ENCODE data around the gene POLR3H. TPM values are rescaled to one million over a fixed set of nuclear protein-coding genes. Genes with fewer than 3 reads are reported as not detected.

POLR3H gene
- polyA plus RNA-seq, 1 donor from 2014 or later = 28.0 TPM

- Histone ChIP-seq H3K9me3 (ENCODE audit: low read length) (no peaks in the 10 kb centered on the region), H3K36me3 (ENCODE audit: insufficient read depth, low read length) (no peaks in the 10 kb centered on the region), H3K4me3 (ENCODE audit: low read length) (no peak overlapping the region), H3K27ac (ENCODE audit: low read length) (no peak overlapping the region), H3K9me2 (ENCODE audit: insufficient read depth, low read length) (no peaks in the 10 kb centered on the region), H2AFZ (ENCODE audit: low read depth, low read length) (no peak overlapping the region), H3K79me2 (replicated peaks; ENCODE audit: insufficient read depth, low read length) (peaks cover 56% of the 10 kb centered on the region), H3K9ac (ENCODE audit: low read length) (no peak overlapping the region), H4K20me1 (ENCODE audit: insufficient read depth) (no peaks in the 10 kb centered on the region), H3K4me2 (ENCODE audit: low read length) (no peak overlapping the region), H3F3A (ENCODE audit: insufficient read depth, low read length, poor library complexity, severe bottlenecking) (no peaks in the 10 kb centered on the region), H3K27me3 (ENCODE audit: insufficient read depth, low read depth, low read length) (no peaks in the 10 kb centered on the region)
- no peak for TF ChIP-seq EP300 (conservative IDR thresholded peaks at IDR 0.05; ENCODE audit: poor library complexity, severe bottlenecking)
- TF ChIP-seq TAF1 (IDR thresholded peaks at IDR 0.05; ENCODE audit: low read depth) = no peak
- TF ChIP-seq SMC3 (conservative IDR thresholded peaks at IDR 0.05; ENCODE audit: poor library complexity) = no peak
- TF ChIP-seq CTCF (IDR thresholded peaks at IDR 0.05; ENCODE audit: poor library complexity, severe bottlenecking) = no peak
- no peak for TF ChIP-seq RAD21 (conservative IDR thresholded peaks at IDR 0.05)
- TF ChIP-seq EZH2 (IDR thresholded peaks at IDR 0.05; ENCODE audit: borderline replicate concordance, insufficient read depth, low read length, poor library complexity, severe bottlenecking) = no peak
- no peak for TF ChIP-seq POLR2AphosphoS5 (IDR thresholded peaks at IDR 0.05)
- TF ChIP-seq, protein P1, sequence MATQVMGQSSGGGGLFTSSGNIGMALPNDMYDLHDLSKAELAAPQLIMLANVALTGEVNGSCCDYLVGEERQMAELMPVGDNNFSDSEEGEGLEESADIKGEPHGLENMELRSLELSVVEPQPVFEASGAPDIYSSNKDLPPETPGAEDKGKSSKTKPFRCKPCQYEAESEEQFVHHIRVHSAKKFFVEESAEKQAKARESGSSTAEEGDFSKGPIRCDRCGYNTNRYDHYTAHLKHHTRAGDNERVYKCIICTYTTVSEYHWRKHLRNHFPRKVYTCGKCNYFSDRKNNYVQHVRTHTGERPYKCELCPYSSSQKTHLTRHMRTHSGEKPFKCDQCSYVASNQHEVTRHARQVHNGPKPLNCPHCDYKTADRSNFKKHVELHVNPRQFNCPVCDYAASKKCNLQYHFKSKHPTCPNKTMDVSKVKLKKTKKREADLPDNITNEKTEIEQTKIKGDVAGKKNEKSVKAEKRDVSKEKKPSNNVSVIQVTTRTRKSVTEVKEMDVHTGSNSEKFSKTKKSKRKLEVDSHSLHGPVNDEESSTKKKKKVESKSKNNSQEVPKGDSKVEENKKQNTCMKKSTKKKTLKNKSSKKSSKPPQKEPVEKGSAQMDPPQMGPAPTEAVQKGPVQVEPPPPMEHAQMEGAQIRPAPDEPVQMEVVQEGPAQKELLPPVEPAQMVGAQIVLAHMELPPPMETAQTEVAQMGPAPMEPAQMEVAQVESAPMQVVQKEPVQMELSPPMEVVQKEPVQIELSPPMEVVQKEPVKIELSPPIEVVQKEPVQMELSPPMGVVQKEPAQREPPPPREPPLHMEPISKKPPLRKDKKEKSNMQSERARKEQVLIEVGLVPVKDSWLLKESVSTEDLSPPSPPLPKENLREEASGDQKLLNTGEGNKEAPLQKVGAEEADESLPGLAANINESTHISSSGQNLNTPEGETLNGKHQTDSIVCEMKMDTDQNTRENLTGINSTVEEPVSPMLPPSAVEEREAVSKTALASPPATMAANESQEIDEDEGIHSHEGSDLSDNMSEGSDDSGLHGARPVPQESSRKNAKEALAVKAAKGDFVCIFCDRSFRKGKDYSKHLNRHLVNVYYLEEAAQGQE (IDR thresholded peaks at IDR 0.05; ENCODE audit: borderline replicate concordance) = no peak
- no peak for TF ChIP-seq MXI1 (conservative IDR thresholded peaks at IDR 0.05; ENCODE audit: poor library complexity, severe bottlenecking)
These were observed 57.0 kb downstream of the POLR3H start for GRCh38 chr22:41487037-41487935.

GRCh38 chr22:41485033-41485432 lies 59.2 kb downstream of the POLR3H start:
- H3K79me2 ChIP-seq (replicated peaks; ENCODE audit: insufficient read depth, low read length) = peaks cover 72% of the 10 kb centered on the region
- H3K9me3 ChIP-seq (ENCODE audit: low read length) = no peaks in the 10 kb centered on the region
- no peaks in the 10 kb centered on the region for H3F3A ChIP-seq (ENCODE audit: insufficient read depth, low read length, poor library complexity, severe bottlenecking)
- no peaks in the 10 kb centered on the region for H3K36me3 ChIP-seq (ENCODE audit: insufficient read depth, low read length)
- no peaks in the 10 kb centered on the region for H3K27me3 ChIP-seq (ENCODE audit: insufficient read depth, low read depth, low read length)
- H3K4me3 ChIP-seq (ENCODE audit: low read length) = no peak overlapping the region
- H4K20me1 ChIP-seq (ENCODE audit: insufficient read depth) = no peaks in the 10 kb centered on the region
- no peak overlapping the region for H2AFZ ChIP-seq (ENCODE audit: low read depth, low read length)
- TF ChIP-seq MXI1 (conservative IDR thresholded peaks at IDR 0.05; ENCODE audit: poor library complexity, severe bottlenecking) = no peak
- TF ChIP-seq EP300 (conservative IDR thresholded peaks at IDR 0.05; ENCODE audit: poor library complexity, severe bottlenecking) = no peak
- no peak for TF ChIP-seq EZH2 (IDR thresholded peaks at IDR 0.05; ENCODE audit: borderline replicate concordance, insufficient read depth, low read length, poor library complexity, severe bottlenecking)
- TF ChIP-seq TAF1 (IDR thresholded peaks at IDR 0.05; ENCODE audit: low read depth) = no peak
- TF ChIP-seq POLR2AphosphoS5 (IDR thresholded peaks at IDR 0.05) = no peak
- TF ChIP-seq RAD21 (conservative IDR thresholded peaks at IDR 0.05) = no peak
- TF ChIP-seq CTCF (IDR thresholded peaks at IDR 0.05; ENCODE audit: poor library complexity, severe bottlenecking) = no peak
- TF ChIP-seq, protein P1 (IDR thresholded peaks at IDR 0.05; ENCODE audit: borderline replicate concordance) = no peak
- no peak for TF ChIP-seq SMC3 (conservative IDR thresholded peaks at IDR 0.05; ENCODE audit: poor library complexity)
- H3K9me2 ChIP-seq (ENCODE audit: insufficient read depth, low read length) = no peaks in the 10 kb centered on the region
- H3K27ac ChIP-seq (ENCODE audit: low read length) = no peak overlapping the region
- no peak overlapping the region for H3K9ac ChIP-seq (ENCODE audit: low read length)
- H3K4me2 ChIP-seq (ENCODE audit: low read length) = no peak overlapping the region

All from neural cell (in vitro differentiated cells).